Vagina (tissue), 2 donors: ENCODE data around the gene TTLL3.

ENCODE experiments used
- CTCF ChIP-seq, 3 experiments: fragments of 450-650 bp in 2 of 3; fragments of 200-600 bp in 1 of 3; sonication (generic) in 1 of 3; IDR thresholded peaks; one replicate each; pipeline ENCODE4 v1.5.1; 2017 to 2019; ENCODE audit warnings: antibody characterized with exemption in 3 of 3, mild to moderate bottlenecking in 2 of 3, moderate library complexity in 2 of 3
- POLR2A ChIP-seq, 2 donors: fragments of 450-650 bp; IDR thresholded peaks; one replicate each; pipeline ENCODE4 v1.6.1; 2017; ENCODE audit warnings: antibody characterized with exemption in 2 of 2, mild to moderate bottlenecking in 2 of 2, moderate library complexity in 2 of 2
- POLR2AphosphoS5 ChIP-seq, 2 donors: sonication (generic); formaldehyde crosslinking; IDR thresholded peaks; one replicate each; pipeline ENCODE4 v1.9.0; 2017; ENCODE audit warnings: antibody characterized with exemption in 2 of 2, mild to moderate bottlenecking in 2 of 2, low read depth in 1 of 2; ENCODE audit not compliant: insufficient read depth in 1 of 2

GRCh38 chr3:9876991-9877390, 66.9 kb downstream of the TTLL3 start:
- TF ChIP-seq POLR2AphosphoS5 (IDR thresholded peaks at IDR 0.05; ENCODE audit: insufficient read depth in 1 of 2, low read depth in 1 of 2): no peak
- no peak for TF ChIP-seq CTCF (IDR thresholded peaks at IDR 0.05)
- no peak for TF ChIP-seq POLR2A (IDR thresholded peaks at IDR 0.05)
